NB4 (cell line): ENCODE results near the gene HPSE.
A peak's percentile ranks its signal among the peaks of the same experiment; 100 is the strongest.

Source experiments
- DNase-seq: peaks from one replicate; pipeline ENCODE4 v3.0.0; 2010; ENCODE audit warnings: low read depth
- H3K4me3 ChIP-seq: one replicate; pipeline ENCODE4 v1.5.1; 2011; ENCODE audit warnings: mild to moderate bottlenecking, low read depth, low read length, moderate library complexity
- MYC ChIP-seq: IDR thresholded peaks from 2 replicates; pipeline ENCODE4 v1.6.1; 2011; ENCODE audit warnings: low read depth, low read length
- POLR2A ChIP-seq: IDR thresholded peaks from 2 replicates; pipeline ENCODE4 v1.6.1; 2011; ENCODE audit warnings: mild to moderate bottlenecking; ENCODE audit not compliant: insufficient read length; ENCODE audit errors: extremely low read depth
- TF ChIP-seq, protein P1 (sequence below): IDR thresholded peaks from 2 replicates; pipeline ENCODE4 v1.6.1; 2011; ENCODE audit warnings: low read depth, low read length
- TF ChIP-seq, protein P2 (sequence below): IDR thresholded peaks from one replicate; pipeline ENCODE4 v1.5.1; 2012; ENCODE audit warnings: low read depth, low read length

HPSE gene

DNA sequence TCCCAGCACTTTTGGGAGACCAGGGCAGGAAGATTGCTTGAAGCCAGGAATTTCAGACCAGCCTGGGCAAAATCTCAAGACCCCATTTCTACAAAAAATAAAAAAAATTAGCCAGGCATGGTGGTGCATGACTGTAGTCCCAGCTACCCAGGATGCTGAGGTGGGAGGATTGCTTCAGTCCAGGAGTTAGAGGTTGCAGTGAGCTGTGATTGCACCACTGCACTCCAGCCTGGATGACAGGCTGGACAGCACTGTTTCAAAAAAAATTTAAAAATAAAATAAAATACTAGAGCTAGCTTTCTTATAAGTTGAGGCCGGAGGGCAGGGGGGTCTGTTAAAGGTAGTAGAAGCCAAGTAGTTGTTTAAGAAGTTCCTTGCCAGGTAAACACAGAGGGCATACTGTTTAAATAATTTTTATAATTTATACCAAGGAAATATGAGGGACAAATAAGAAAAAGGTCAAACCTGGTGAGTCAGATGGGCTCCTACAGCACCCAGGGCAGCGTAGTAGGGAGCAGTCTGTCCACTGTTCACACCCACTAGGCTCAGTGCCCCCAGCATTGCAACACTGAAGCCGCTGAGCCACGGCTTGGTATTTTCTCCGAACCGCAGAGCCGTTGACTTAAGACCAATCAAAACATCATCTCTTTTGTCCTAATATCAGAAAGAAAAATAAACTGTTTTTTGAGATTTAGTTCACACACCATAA, 67.4 kb downstream of the HPSE start:
- TF ChIP-seq MYC (no peak), POLR2A (no peak)
- TF ChIP-seq, protein P1, sequence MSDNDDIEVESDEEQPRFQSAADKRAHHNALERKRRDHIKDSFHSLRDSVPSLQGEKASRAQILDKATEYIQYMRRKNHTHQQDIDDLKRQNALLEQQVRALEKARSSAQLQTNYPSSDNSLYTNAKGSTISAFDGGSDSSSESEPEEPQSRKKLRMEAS, result no peak
- TF ChIP-seq, protein P2, sequence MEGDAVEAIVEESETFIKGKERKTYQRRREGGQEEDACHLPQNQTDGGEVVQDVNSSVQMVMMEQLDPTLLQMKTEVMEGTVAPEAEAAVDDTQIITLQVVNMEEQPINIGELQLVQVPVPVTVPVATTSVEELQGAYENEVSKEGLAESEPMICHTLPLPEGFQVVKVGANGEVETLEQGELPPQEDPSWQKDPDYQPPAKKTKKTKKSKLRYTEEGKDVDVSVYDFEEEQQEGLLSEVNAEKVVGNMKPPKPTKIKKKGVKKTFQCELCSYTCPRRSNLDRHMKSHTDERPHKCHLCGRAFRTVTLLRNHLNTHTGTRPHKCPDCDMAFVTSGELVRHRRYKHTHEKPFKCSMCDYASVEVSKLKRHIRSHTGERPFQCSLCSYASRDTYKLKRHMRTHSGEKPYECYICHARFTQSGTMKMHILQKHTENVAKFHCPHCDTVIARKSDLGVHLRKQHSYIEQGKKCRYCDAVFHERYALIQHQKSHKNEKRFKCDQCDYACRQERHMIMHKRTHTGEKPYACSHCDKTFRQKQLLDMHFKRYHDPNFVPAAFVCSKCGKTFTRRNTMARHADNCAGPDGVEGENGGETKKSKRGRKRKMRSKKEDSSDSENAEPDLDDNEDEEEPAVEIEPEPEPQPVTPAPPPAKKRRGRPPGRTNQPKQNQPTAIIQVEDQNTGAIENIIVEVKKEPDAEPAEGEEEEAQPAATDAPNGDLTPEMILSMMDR, result no peak
- peak; percentile 54 for DNase-seq
- no peak overlapping the region for H3K4me3 ChIP-seq

DNA sequence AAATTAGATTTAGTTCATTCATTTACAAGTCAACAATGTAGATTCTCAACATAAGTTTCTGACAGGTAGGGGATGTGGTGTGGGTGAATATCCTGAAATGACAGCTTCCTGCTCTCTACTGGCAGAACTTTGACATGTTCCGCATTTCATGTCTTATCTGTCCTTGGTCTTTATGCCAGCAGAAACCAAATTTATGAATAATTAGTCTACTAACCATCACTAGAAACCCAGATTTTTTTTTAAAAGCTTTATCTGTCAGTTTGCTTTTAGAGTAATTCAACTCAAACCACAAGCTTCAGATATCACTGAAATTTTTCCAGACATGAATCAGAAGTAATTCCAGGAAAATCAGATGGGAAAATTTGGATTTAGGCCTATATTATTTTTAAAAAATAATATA, 68.0 kb downstream of the HPSE start:
- no peak for DNase-seq
- H3K4me3 ChIP-seq, result no peak overlapping the region
- TF ChIP-seq MYC, result no peak
- TF ChIP-seq, protein P2, result no peak
- TF ChIP-seq, protein P1, result no peak

DNA sequence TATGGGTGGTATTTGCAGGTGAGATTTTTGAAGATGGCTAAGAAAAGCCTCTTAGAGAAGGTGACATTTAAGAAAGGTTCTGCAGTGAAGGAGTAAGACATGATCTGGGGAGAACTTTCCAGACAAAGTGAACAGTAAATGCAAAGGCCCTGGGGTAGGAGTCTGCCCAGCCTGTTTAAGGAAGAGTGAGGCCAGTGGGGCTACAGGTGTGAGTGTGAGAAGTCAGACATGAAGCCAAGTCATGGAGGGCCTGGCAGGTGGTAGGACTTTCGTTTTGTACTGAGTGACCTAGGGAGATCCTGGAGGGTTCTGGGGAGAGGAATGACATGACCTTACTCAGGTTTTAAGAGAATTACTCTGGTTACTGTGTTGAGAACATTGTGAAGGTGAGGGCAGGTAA, 71.5 kb downstream of the HPSE start:
- H3K4me3 ChIP-seq, result no peak overlapping the region
- no peak for DNase-seq
- TF ChIP-seq MYC (no peak), POLR2A (no peak)
- TF ChIP-seq, protein P2, result no peak
- TF ChIP-seq, protein P1, result no peak

DNA sequence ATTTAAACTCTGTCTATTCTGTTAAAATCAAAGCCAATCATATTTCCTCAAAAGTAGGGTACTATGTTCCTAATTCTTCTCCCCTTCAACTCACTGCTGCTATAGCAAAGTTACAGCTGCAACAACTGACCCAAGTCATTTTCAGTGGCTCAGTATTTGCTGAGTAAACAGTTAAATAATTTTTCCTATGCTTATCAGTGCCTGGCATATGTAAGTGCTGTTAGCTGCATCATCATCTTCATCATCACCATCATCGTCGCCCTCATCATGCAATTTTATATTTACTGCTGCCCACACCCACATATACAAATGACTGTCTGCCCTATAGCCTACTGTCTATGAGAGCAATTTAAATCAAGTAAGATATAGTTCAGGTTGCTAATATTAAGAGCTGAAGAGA, 72.0 kb downstream of the HPSE start:
- TF ChIP-seq, protein P1, result no peak
- TF ChIP-seq, protein P2, result no peak
- TF ChIP-seq MYC, result no peak
- no peak for TF ChIP-seq POLR2A
- H3K4me3 ChIP-seq, result no peak overlapping the region
- DNase-seq, result no peak

DNA sequence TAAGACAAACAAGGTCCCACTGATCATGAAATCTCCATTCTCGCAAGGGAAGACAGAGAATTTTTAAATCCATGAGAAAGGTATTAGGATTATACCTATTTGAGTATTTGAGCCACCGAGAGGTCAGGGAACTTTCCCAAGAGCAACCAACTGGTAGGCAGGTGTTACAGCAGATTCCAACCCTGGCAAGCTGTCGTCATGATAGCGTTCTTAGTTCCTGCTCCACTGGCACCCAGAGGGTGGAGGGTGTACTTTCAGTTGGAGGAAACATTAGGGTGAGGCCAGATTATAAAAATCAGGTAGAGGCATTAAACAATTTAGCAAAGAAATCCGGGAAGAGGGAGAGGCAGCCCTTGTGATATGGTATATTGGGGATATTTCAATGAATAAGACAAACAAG, 73.3 kb downstream of the HPSE start:
- TF ChIP-seq POLR2A, result no peak
- TF ChIP-seq, protein P1, result no peak
- TF ChIP-seq, protein P2, result no peak
- no peak for TF ChIP-seq MYC
- no peak for DNase-seq
- H3K4me3 ChIP-seq, result no peak overlapping the region
